OCI-LY7 (cell line): ENCODE measurements around the gene STMN1. TPM values are rescaled to one million over a fixed set of nuclear protein-coding genes. Genes with fewer than 3 reads are reported as not detected.

Experiments used
- BruUV-seq: library from RNA; stranded (reverse); fragments of 400-500 nt; replicated peaks from 2 replicates; lab custom pipeline; 2021; lab: Mats Ljungman, UMichigan
- CTCF ChIA-PET: fragments of 300-600 bp; sonication (Branson Sonifier 250); formaldehyde crosslinking; loops from one replicate; lab custom pipeline; 2022; ENCODE audit warnings: antibody characterized with exemption; ENCODE audit not compliant: unreplicated experiment; lab: Charles Lee
- POLR2A ChIA-PET: fragments of 300-600 bp; sonication (Branson Sonifier 250); formaldehyde crosslinking; loops from one replicate; lab custom pipeline; 2022; ENCODE audit warnings: antibody characterized with exemption; lab: Charles Lee
- DNase-seq: peaks from one replicate; pipeline ENCODE4 v3.0.0-alpha.2; 2015; ENCODE audit warnings: low spot score
- H2AFZ ChIP-seq: fragments of 200-600 bp; sonication (generic), shearing (Covaris generic); 2 replicates; pipeline ENCODE4 v1.6.1; 2014; ENCODE audit warnings: mild to moderate bottlenecking, antibody characterized with exemption, low read length, moderate library complexity
- H3K27ac ChIP-seq: fragments of 200-600 bp; sonication (generic); 2 replicates; pipeline ENCODE4 v1.5.1; 2014; ENCODE audit warnings: mixed run types, low read depth, mild to moderate bottlenecking, moderate library complexity, low read length, inconsistent platforms; ENCODE audit not compliant: poor library complexity, severe bottlenecking
- H3K36me3 ChIP-seq: fragments of 200-600 bp; sonication (generic); 2 replicates; pipeline ENCODE4 v1.6.1; 2014; ENCODE audit warnings: mild to moderate bottlenecking, antibody characterized with exemption, low read length, moderate library complexity, mixed read lengths; ENCODE audit not compliant: insufficient read depth
- H3K4me1 ChIP-seq: fragments of 200-600 bp; sonication (generic); 2 replicates; pipeline ENCODE4 v1.5.1; 2014; ENCODE audit warnings: mild to moderate bottlenecking, low read length; ENCODE audit not compliant: insufficient read depth, poor library complexity, severe bottlenecking
- H3K4me2 ChIP-seq: fragments of 200-600 bp; sonication (generic); 2 replicates; pipeline ENCODE4 v1.6.1; 2014; ENCODE audit warnings: mild to moderate bottlenecking, low read length
- H3K4me3 ChIP-seq: fragments of 200-600 bp; sonication (generic); 2 replicates; pipeline ENCODE4 v1.5.1; 2014; ENCODE audit warnings: mild to moderate bottlenecking, low read depth, low read length; ENCODE audit not compliant: poor library complexity, severe bottlenecking
- H3K79me2 ChIP-seq: fragments of 200-600 bp; sonication (generic); 2 replicates; pipeline ENCODE4 v1.6.1; 2016; ENCODE audit warnings: low read depth, mild to moderate bottlenecking, low read length, moderate library complexity, mixed read lengths; ENCODE audit not compliant: insufficient read depth
- H3K9me2 ChIP-seq: fragments of 200-600 bp; sonication (generic); 2 replicates; pipeline ENCODE4 v1.6.1; 2016; ENCODE audit warnings: mild to moderate bottlenecking, low read length, mixed read lengths; ENCODE audit not compliant: insufficient read depth
- H3K9me3 ChIP-seq: fragments of 200-600 bp; sonication (generic); 2 replicates; pipeline ENCODE4 v1.6.1; 2014; ENCODE audit warnings: mild to moderate bottlenecking, mixed run types, low read length, mixed read lengths
- H4K20me1 ChIP-seq: fragments of 200-600 bp; sonication (generic); 2 replicates; pipeline ENCODE4 v1.6.1; 2014; ENCODE audit warnings: mild to moderate bottlenecking, antibody characterized with exemption, low read length, moderate library complexity, mixed read lengths; ENCODE audit not compliant: insufficient read depth
- CTCF ChIP-seq: fragments of 200-600 bp; sonication (generic); conservative IDR thresholded peaks from 2 replicates; pipeline ENCODE4 v1.5.1; 2014; ENCODE audit warnings: mild to moderate bottlenecking, antibody characterized with exemption, low read length, moderate library complexity, mixed read lengths
- EZH2phosphoT487 ChIP-seq: fragments of 200-600 bp; sonication (generic); IDR thresholded peaks from 2 replicates; pipeline ENCODE4 v1.6.1; 2018; ENCODE audit warnings: low read depth, borderline replicate concordance, mild to moderate bottlenecking, mixed run types, antibody characterized with exemption, low read length, moderate library complexity, mixed read lengths
- intact Hi-C: fragments of 100-400 bp; cut with micrococcal nuclease; formaldehyde crosslinking; loops from one replicate; pipeline ENCODE4 v1.10.0; 2022; ENCODE audit not compliant: unreplicated experiment
- total RNA-seq, 2 experiments: library from RNA; depleted of rRNA in 1 of 2; stranded (reverse); fragments of >200 nt in 1 of 2; shearing (Covaris generic) in 1 of 2; gene quantifications; 2 replicates each; pipeline ENCODE4 v1.2.3, GENCODE V29; 2014 to 2022

The STMN1 gene
- total RNA-seq, 2 experiments from 2014 or later = 730 to 847 TPM

- no peak overlapping the region for H3K4me3 ChIP-seq
- peaks cover 24% of the 10 kb centered on the region for H3K4me1 ChIP-seq
- H3K27ac ChIP-seq = no peak overlapping the region
- intact Hi-C loops = no loop called here
- peaks cover 94% of the 10 kb centered on the region for H3K36me3 ChIP-seq
- POLR2A ChIA-PET = interaction anchor here (0.6 to 1.7 kb wide), 3 partner anchors 15 to 99 kb away, joined by 4 to 8 read pairs (median 7); no protein-coding TSS in a partner anchor
- H3K9me2 ChIP-seq = no peaks in the 10 kb centered on the region
- H3K9me3 ChIP-seq = no peaks in the 10 kb centered on the region
- peaks cover 45% of the 10 kb centered on the region for H3K79me2 ChIP-seq
- H2AFZ ChIP-seq = no peak overlapping the region
- TF ChIP-seq EZH2phosphoT487 (no peak), CTCF (no peak)
- CTCF ChIA-PET = no interaction called here
- H3K4me2 ChIP-seq = no peak overlapping the region
- no peak for DNase-seq
- H4K20me1 ChIP-seq = peaks cover 29% of the 10 kb centered on the region
- BruUV-seq = no TSS peak
Observed at GRCh38 chr1:25899792-25900191, 6.4 kb downstream of the STMN1 start.

- Histone ChIP-seq H3K36me3 (peaks cover 90% of the 10 kb centered on the region), H3K27ac (no peak overlapping the region), H3K4me2 (no peak overlapping the region), H3K9me2 (no peaks in the 10 kb centered on the region), H3K79me2 (peaks cover 31% of the 10 kb centered on the region), H4K20me1 (peaks cover 16% of the 10 kb centered on the region; the same call in 1 of the 2 replicates), H3K9me3 (no peaks in the 10 kb centered on the region), H2AFZ (no peak overlapping the region), H3K4me3 (no peak overlapping the region), H3K4me1 (peaks cover 11% of the 10 kb centered on the region)
- TF ChIP-seq CTCF (no peak), EZH2phosphoT487 (no peak)
- no peak for DNase-seq
- intact Hi-C loops = no loop called here
- POLR2A ChIA-PET = interaction anchor here (1.1 to 1.4 kb wide), 2 partner anchors 45 to 99 kb away, joined by 3 to 4 read pairs; no protein-coding TSS in a partner anchor
- BruUV-seq = no TSS peak
- CTCF ChIA-PET = no interaction called here
Observed at GRCh38 chr1:25898223-25899015, 7.8 kb downstream of the STMN1 start.

- ChIA-PET CTCF (no interaction called here), POLR2A (interaction anchor here (0.5 to 1.1 kb wide), 2 partner anchors 45 to 109 kb away, joined by 3 to 5 read pairs; no protein-coding TSS in a partner anchor)
- no peak for DNase-seq
- intact Hi-C loops = no loop called here
- Histone ChIP-seq H3K27ac (no peak overlapping the region), H3K9me3 (no peaks in the 10 kb centered on the region), H2AFZ (no peak overlapping the region), H3K4me2 (no peak overlapping the region), H3K4me3 (no peak overlapping the region), H3K9me2 (no peaks in the 10 kb centered on the region), H3K4me1 (peaks cover 6% of the 10 kb centered on the region), H3K36me3 (peaks cover 84% of the 10 kb centered on the region), H4K20me1 (peaks cover 10% of the 10 kb centered on the region; the same call in 1 of the 2 replicates), H3K79me2 (peaks cover 24% of the 10 kb centered on the region)
- BruUV-seq = no TSS peak
- TF ChIP-seq EZH2phosphoT487 = no peak
- no peak for TF ChIP-seq CTCF
Observed at GRCh38 chr1:25897754-25898153, 8.5 kb downstream of the STMN1 start.
